Gastroesophageal sphincter (tissue), 3 donors: ENCODE data around the gene GPS1.

ENCODE experiments used
- CTCF ChIP-seq, 4 experiments: fragments of 200-600 bp in 2 of 4; fragments of 450-650 bp in 2 of 4; sonication (generic) in 1 of 4; IDR thresholded peaks; one replicate each; pipeline ENCODE4 v1.5.1; 2017 to 2019; ENCODE audit warnings: antibody characterized with exemption in 4 of 4, mild to moderate bottlenecking in 2 of 4, moderate library complexity in 2 of 4
- POLR2A ChIP-seq, 2 donors: fragments of 450-650 bp; IDR thresholded peaks; one replicate each; pipeline ENCODE4 v1.6.1; 2017; ENCODE audit warnings: antibody characterized with exemption in 2 of 2, mild to moderate bottlenecking in 2 of 2, moderate library complexity in 1 of 2
- POLR2AphosphoS5 ChIP-seq: sonication (generic); formaldehyde crosslinking; IDR thresholded peaks from one replicate; pipeline ENCODE4 v1.6.1; 2017; ENCODE audit warnings: antibody characterized with exemption

DNA sequence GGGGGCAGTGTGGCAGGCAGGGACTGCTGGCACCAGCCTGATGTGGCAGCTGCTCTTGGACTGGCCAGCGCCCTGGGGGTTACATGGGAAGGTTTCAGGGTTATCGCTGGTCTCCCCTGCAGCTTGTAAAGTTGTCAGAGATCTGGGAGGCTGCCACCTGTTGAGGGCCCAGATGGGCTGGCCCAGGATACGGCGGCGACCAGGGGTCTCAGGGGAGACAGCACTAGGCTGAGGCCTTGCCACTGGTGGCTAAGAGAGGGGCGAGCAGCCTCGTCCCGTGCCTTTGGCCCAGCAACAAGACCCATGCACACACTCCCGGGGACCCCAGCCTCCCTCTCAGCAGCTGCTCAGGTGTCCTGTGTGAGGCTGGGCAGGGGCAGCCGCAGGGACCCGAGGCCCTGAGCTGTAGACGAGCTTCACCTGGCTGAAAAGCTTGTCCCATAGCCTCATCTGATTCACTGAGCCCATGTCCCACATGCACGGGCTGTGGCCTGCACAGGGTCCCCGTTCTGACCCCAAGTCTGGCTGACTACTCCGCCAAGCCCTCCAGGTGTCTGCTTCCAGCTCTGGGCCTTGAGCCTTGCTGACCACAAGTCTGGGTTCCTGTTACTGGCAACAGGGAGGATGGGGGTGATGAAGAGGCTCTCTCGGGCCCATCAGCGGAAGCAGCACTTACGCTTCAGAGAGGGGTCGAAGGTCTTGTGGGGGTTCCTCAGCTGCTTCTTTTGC is 7.7 kb downstream of the GPS1 start:
- TF ChIP-seq CTCF (IDR thresholded peaks at IDR 0.05) (no peak), POLR2AphosphoS5 (no peak), POLR2A (IDR thresholded peaks at IDR 0.05) (no peak)
